ENCODE measurements around the gene RRP8. TPM values are rescaled to one million over a fixed set of nuclear protein-coding genes. Genes with fewer than 3 reads are reported as not detected.

The RRP8 gene
- total and polyA plus RNA-seq, 9 of the 15 experiments (the other 6 are each of a cell fraction or from before 2014, with no cell fraction given): 5.7 to 47.3 (median 32.6) TPM

DNA sequence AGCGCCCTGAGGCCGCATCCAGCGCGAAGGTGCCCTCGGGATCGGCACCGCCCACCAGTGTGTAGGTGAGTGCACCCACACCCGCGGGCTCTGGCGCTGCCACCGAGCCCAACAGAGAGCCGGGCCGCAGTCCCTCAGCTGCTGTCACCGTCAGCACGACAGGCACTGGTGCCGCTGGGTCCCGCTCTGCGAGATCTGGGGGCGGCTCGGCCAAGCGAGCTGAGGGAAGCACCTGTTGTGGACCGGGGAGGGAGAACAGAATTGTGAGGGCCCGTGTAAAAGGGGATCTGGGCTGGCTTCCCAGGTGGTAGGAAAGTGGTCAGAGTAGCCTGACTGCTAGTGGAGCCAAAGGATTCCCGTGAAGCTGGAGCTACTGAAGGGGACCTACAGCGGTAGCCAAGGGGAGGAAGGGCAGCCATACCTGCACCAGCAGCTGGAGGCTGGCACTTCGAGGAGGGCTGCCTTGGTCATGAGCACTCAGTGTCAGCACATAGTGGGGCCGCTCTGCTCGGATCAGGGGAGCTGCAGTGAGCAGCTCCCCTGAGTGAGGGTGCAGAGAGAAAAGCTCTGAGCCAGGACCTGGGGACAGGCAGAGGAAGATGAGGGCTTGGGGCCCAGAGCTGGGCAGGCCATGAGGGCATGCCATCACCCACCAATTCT, 27.3 kb upstream of the RRP8 start:
- no peak overlapping the region for H3K4me3 ChIP-seq
- TF ChIP-seq ZKSCAN1 (IDR thresholded peaks at IDR 0.05; ENCODE audit: low read depth, low read length): peak; percentile 41; the same call in 1 of the 2 replicates
- no peak for TF ChIP-seq CXXC5 (CRISPR knock-in tag; IDR thresholded peaks at IDR 0.05)
- TF ChIP-seq TARDBP (IDR thresholded peaks at IDR 0.05): no peak
- 70% methylated on average over 20 of the region's 28 CpGs for WGBS (ENCODE audit: insufficient coverage, low coverage, missing lambda C conversion rate)
- H3K36me3 ChIP-seq (ENCODE audit: control insufficient read depth, insufficient read depth, low read length): no peaks in the 10 kb centered on the region
- POLR2A ChIA-PET: interaction anchor here (1.2 to 2.7 kb wide), 3 partner anchors 11 to 19 kb away, joined by 3 to 13 read pairs (median 4); partner anchors contain the start of gene TPP1
- no peaks in the 10 kb centered on the region for H4K20me1 ChIP-seq (replicated peaks; ENCODE audit: control insufficient read depth, insufficient read depth, low read length)
- DNase-seq (ENCODE audit: extremely low read depth in 1 of 4, low spot score in 3 of 4) (no peak), FAIRE-seq (no peak), ATAC-seq (no peak)
- intact Hi-C loops (cut with micrococcal nuclease) (loop anchor here (10.0 kb wide), 1 partner anchor 256 kb away; no protein-coding TSS in a partner anchor), in situ Hi-C loops (cut with MboI) (no loop called here)
- no peak overlapping the region for H3K27ac ChIP-seq (ENCODE audit: extremely low read depth, low read depth, low read length)
- no peak overlapping the region for H3K9ac ChIP-seq (ENCODE audit: insufficient read depth in 1 of 2, low read depth in 2 of 2, low read length in 2 of 2)
- H3K9me1 ChIP-seq (ENCODE audit: control insufficient read depth, insufficient read depth, low read length): no peaks in the 10 kb centered on the region
- no peak overlapping the region for H2AFZ ChIP-seq (ENCODE audit: low read depth, low read length)
- H3K79me2 ChIP-seq (ENCODE audit: control insufficient read depth, insufficient read depth, low read length): no peaks in the 10 kb centered on the region
- no TSS peak for BruUV-seq (replicated peaks)
- H3K9me3 ChIP-seq (replicated peaks; ENCODE audit: control insufficient read depth, insufficient read depth, low read depth, low read length): no peaks in the 10 kb centered on the region
- CTCF ChIA-PET (ENCODE audit: low intra/inter-chr PET ratio): no interaction called here
- H3K27me3 ChIP-seq (ENCODE audit: control insufficient read depth in 2 of 2, insufficient read depth in 2 of 2, low read length in 2 of 2): peaks cover 3 to 14% of the 10 kb centered on the region in 2 experiments; a peak in 3 of 5 replicates
- H3K4me2 ChIP-seq (ENCODE audit: insufficient read depth, low read length): no peak overlapping the region
- peaks cover 8 to 21% of the 10 kb centered on the region in 2 experiments for H3K4me1 ChIP-seq (replicated peaks in 1 of 2; ENCODE audit: control insufficient read depth in 2 of 2, insufficient read depth in 2 of 2, low read length in 2 of 2)

DNA sequence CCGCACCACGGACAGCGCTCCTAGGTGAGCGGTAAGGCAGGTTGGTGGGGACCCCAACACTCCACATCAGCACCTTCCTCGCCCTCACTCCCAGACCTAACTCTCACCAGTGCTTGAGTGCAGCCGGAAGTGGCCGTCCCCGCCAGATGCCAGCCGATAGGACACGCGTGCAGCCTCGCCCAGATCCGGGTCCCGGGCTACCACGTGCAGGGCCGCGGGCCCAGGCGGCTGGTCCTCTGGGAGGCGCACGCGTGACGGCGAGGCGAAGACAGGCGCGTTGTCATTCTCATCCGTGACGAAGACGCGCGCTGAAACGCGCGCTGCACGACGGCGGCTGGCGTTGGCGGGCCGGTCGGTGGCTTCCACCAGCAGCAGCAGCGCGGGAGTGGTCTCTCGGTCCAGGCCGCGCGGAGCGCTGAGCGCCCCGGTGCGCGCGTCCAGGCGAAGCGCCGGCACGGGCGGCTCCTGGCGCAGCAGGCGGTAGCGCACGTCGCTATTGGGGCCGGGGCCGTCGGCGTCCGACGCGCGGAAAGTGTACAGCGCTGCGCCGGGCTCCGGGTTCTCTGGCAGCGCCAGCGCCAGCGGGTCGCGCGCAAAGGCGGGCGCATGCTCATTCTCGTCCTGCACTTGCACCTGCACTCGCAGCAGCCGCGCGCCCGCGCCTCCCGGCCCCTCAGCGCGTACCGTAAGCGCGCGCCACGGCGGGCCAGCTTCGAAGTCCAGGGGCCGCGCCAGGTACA, 26.6 kb upstream of the RRP8 start:
- WGBS (ENCODE audit: insufficient coverage, low coverage, missing lambda C conversion rate): 80% methylated on average over 37 of the region's 102 CpGs
- Histone ChIP-seq H4K20me1 (replicated peaks; ENCODE audit: control insufficient read depth, insufficient read depth, low read length) (no peaks in the 10 kb centered on the region), H3K9me1 (ENCODE audit: control insufficient read depth, insufficient read depth, low read length) (no peaks in the 10 kb centered on the region), H3K27ac (ENCODE audit: extremely low read depth, low read depth, low read length) (no peak overlapping the region), H3K36me3 (ENCODE audit: control insufficient read depth, insufficient read depth, low read length) (no peaks in the 10 kb centered on the region), H3K79me2 (ENCODE audit: control insufficient read depth, insufficient read depth, low read length) (no peaks in the 10 kb centered on the region), H2AFZ (ENCODE audit: low read depth, low read length) (no peak overlapping the region), H3K4me2 (ENCODE audit: insufficient read depth, low read length) (no peak overlapping the region), H3K27me3 (ENCODE audit: control insufficient read depth in 2 of 2, insufficient read depth in 2 of 2, low read length in 2 of 2) (peaks cover 3 to 21% of the 10 kb centered on the region in 2 experiments; a peak in 4 of 5 replicates), H3K4me1 (replicated peaks in 1 of 2; ENCODE audit: control insufficient read depth in 2 of 2, insufficient read depth in 2 of 2, low read length in 2 of 2) (peaks cover 1 to 17% of the 10 kb centered on the region in 2 experiments; a peak in 3 of 5 replicates), H3K9me3 (replicated peaks; ENCODE audit: control insufficient read depth, insufficient read depth, low read depth, low read length) (no peaks in the 10 kb centered on the region), H3K9ac (ENCODE audit: insufficient read depth in 1 of 2, low read depth in 2 of 2, low read length in 2 of 2) (no peak overlapping the region), H3K4me3 (no peak overlapping the region)
- ChIA-PET POLR2A (interaction anchor here (2.7 kb wide), 1 partner anchor 12 kb away, joined by 13 read pairs; the partner anchor contains the start of gene TPP1), CTCF (ENCODE audit: low intra/inter-chr PET ratio) (no interaction called here)
- no TSS peak for BruUV-seq (replicated peaks)
- intact Hi-C loops (cut with micrococcal nuclease): loop anchor here (10.0 kb wide), 1 partner anchor 255 kb away; no protein-coding TSS in a partner anchor
- in situ Hi-C loops (cut with MboI): no loop called here
- ATAC-seq (no peak), FAIRE-seq (no peak), DNase-seq (ENCODE audit: extremely low read depth in 1 of 4, low spot score in 3 of 4) (no peak)
- TF ChIP-seq, protein P1, sequence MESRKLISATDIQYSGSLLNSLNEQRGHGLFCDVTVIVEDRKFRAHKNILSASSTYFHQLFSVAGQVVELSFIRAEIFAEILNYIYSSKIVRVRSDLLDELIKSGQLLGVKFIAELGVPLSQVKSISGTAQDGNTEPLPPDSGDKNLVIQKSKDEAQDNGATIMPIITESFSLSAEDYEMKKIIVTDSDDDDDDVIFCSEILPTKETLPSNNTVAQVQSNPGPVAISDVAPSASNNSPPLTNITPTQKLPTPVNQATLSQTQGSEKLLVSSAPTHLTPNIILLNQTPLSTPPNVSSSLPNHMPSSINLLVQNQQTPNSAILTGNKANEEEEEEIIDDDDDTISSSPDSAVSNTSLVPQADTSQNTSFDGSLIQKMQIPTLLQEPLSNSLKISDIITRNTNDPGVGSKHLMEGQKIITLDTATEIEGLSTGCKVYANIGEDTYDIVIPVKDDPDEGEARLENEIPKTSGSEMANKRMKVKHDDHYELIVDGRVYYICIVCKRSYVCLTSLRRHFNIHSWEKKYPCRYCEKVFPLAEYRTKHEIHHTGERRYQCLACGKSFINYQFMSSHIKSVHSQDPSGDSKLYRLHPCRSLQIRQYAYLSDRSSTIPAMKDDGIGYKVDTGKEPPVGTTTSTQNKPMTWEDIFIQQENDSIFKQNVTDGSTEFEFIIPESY (CRISPR knock-in tag; IDR thresholded peaks at IDR 0.05): peak; percentile 52; the same call in 1 of the 2 replicates
- no peak for TF ChIP-seq ZNF3 (CRISPR knock-in tag; IDR thresholded peaks at IDR 0.05)

Data from K562 (cell line).